CD4-positive, alpha-beta T cell (primary cell): ENCODE data around the gene PRAC1. TPM values are rescaled to one million over a fixed set of nuclear protein-coding genes. Genes with fewer than 3 reads are reported as not detected.

ENCODE experiments used
- ATAC-seq: fragments of 200-7000 bp; cut with Tn5 transposase; one replicate; pipeline ENCODE4 v1.10.0; 2022; ENCODE audit warnings: mild to moderate bottlenecking; ENCODE audit not compliant: poor library complexity
- CTCF ChIA-PET: fragments of 350-600 bp; sonication (Branson Sonifier 250); formaldehyde crosslinking; loops from one replicate; lab custom pipeline; 2021; ENCODE audit warnings: antibody characterized with exemption, inconsistent platforms; lab: Charles Lee
- POLR2A ChIA-PET: fragments of 350-600 bp; sonication (Branson Sonifier 250); formaldehyde crosslinking; loops from one replicate; lab custom pipeline; 2021; ENCODE audit warnings: antibody characterized with exemption, inconsistent platforms; lab: Charles Lee
- DNase-seq, 14 experiments: peaks; one replicate each; pipeline ENCODE4 v3.0.0-alpha.2; 2013 to 2020; ENCODE audit warnings: mixed read lengths in 2 of 14
- H3K27ac ChIP-seq, 2 donors: one replicate each; pipeline versions ENCODE4 v1.5.1 to v1.7.0; 2013; ENCODE audit warnings: low read length in 2 of 2, low read depth in 1 of 2, mild to moderate bottlenecking in 1 of 2
- H3K27me3 ChIP-seq, 2 experiments: 1 replicate in 1 of 2; 2 replicates in 1 of 2; pipeline versions ENCODE4 v1.6.1 to v1.7.0; 2013; ENCODE audit warnings: low read length in 2 of 2, control low read depth in 1 of 2, mild to moderate bottlenecking in 1 of 2, moderate library complexity in 1 of 2; ENCODE audit not compliant: insufficient read depth in 2 of 2, control insufficient read depth in 1 of 2
- H3K36me3 ChIP-seq: one replicate; pipeline ENCODE4 v1.6.1; 2013; ENCODE audit warnings: low read length, control low read depth; ENCODE audit not compliant: insufficient read depth
- H3K4me1 ChIP-seq: one replicate; pipeline ENCODE4 v1.6.1; 2013; ENCODE audit warnings: low read length, control low read depth; ENCODE audit not compliant: insufficient read depth
- H3K4me3 ChIP-seq: one replicate; pipeline ENCODE4 v1.5.1; 2013; ENCODE audit warnings: mild to moderate bottlenecking, low read length, moderate library complexity
- H3K9me3 ChIP-seq, 2 experiments: 1 replicate in 1 of 2; 2 replicates in 1 of 2; pipeline versions ENCODE4 v1.6.1 to v1.7.0; 2013; ENCODE audit warnings: low read length in 2 of 2, mild to moderate bottlenecking in 2 of 2, control low read depth in 1 of 2, moderate library complexity in 1 of 2; ENCODE audit not compliant: control insufficient read depth in 1 of 2, insufficient read depth in 1 of 2
- H3K27ac Mint-ChIP-seq: one replicate; pipeline ENCODE4 v1.8.0; 2020; ENCODE audit warnings: mixed read lengths
- H3K27me3 Mint-ChIP-seq: one replicate; pipeline ENCODE4 v1.8.0; 2021; ENCODE audit warnings: mixed read lengths
- H3K36me3 Mint-ChIP-seq: one replicate; pipeline ENCODE4 v1.8.0; 2021; ENCODE audit warnings: low read depth, mixed read lengths
- H3K4me1 Mint-ChIP-seq: one replicate; pipeline ENCODE4 v1.8.0; 2021; ENCODE audit warnings: low read depth, mixed read lengths
- H3K4me3 Mint-ChIP-seq: one replicate; pipeline ENCODE4 v1.8.0; 2020; ENCODE audit warnings: mild to moderate bottlenecking, mixed read lengths
- H3K9me3 Mint-ChIP-seq: one replicate; pipeline ENCODE4 v1.8.0; 2020; ENCODE audit warnings: mixed read lengths
- CTCF ChIP-seq: fragments of 200-600 bp; IDR thresholded peaks from one replicate; pipeline ENCODE4 v1.8.0; 2022; ENCODE audit warnings: antibody characterized with exemption, mild to moderate bottlenecking
- intact Hi-C, 2 experiments: fragments of 100-400 bp; cut with DNase I in 1 of 2; cut with micrococcal nuclease in 1 of 2; formaldehyde crosslinking; loops; one replicate each; pipeline versions ENCODE4 v1.15.1 to v1.9.0; 2023 to 2025; cut with DNase I, micrococcal nuclease
- total RNA-seq, 174 experiments: library from RNA in 2 of 174; stranded (reverse) in 2 of 174; gene quantifications; one replicate each; pipeline ENCODE4 v1.2.3 and lab custom pipeline; 2021 to 2026

The PRAC1 gene
- total RNA-seq, 2 experiments from 2014 or later = not detected

- no peaks in the 10 kb centered on the region for H3K36me3 ChIP-seq
- H3K9me3 ChIP-seq = peaks cover 8 to 25% of the 10 kb centered on the region in 2 experiments
- H3K4me3 ChIP-seq = no peak overlapping the region
- H3K27ac ChIP-seq = no peak overlapping the region
- Mint-ChIP-seq H3K9me3 (no peaks in the 10 kb centered on the region), H3K4me1 (peaks cover 16% of the 10 kb centered on the region), H3K4me3 (no peak overlapping the region), H3K27me3 (peaks cover 97% of the 10 kb centered on the region), H3K27ac (no peak overlapping the region), H3K36me3 (no peaks in the 10 kb centered on the region)
- H3K27me3 ChIP-seq = peaks cover 88 to 98% of the 10 kb centered on the region in 2 experiments
- POLR2A ChIA-PET = no interaction called here
- H3K4me1 ChIP-seq = peaks cover 23% of the 10 kb centered on the region
- intact Hi-C loops = loop anchor here (2.0 kb wide), 2 partner anchors 21 to 29 kb away; no protein-coding TSS in a partner anchor
- ATAC-seq (no peak), DNase-seq (no peak)
- TF ChIP-seq CTCF = no peak
- CTCF ChIA-PET = interaction anchor here (1.6 kb wide), 1 partner anchor 24 kb away, joined by 4 read pairs; no protein-coding TSS in a partner anchor
These were observed 25.4 kb upstream of the PRAC1 start for GRCh38 chr17:48747445-48748363.

GRCh38 chr17:48746916-48747444 is 24.7 kb upstream of the PRAC1 start:
- Histone ChIP-seq H3K4me1 (peaks cover 20% of the 10 kb centered on the region), H3K9me3 (peaks cover 8 to 18% of the 10 kb centered on the region in 2 experiments), H3K27ac (no peak overlapping the region), H3K27me3 (peaks cover 86 to 98% of the 10 kb centered on the region in 2 experiments), H3K36me3 (no peaks in the 10 kb centered on the region), H3K4me3 (no peak overlapping the region)
- DNase-seq = no peak
- Mint-ChIP-seq H3K36me3 (no peaks in the 10 kb centered on the region), H3K9me3 (no peaks in the 10 kb centered on the region), H3K4me1 (peaks cover 16% of the 10 kb centered on the region), H3K4me3 (no peak overlapping the region), H3K27me3 (peaks cover 97% of the 10 kb centered on the region), H3K27ac (no peak overlapping the region)
- intact Hi-C loops = loop anchor here in 1 of 2 experiments (2.0 kb wide), 1 partner anchor 20 kb away; no protein-coding TSS in a partner anchor
- no peak for TF ChIP-seq CTCF
- ChIA-PET CTCF (interaction anchor here (1.3 to 1.6 kb wide), 2 partner anchors 23 to 69 kb away, joined by 4 to 6 read pairs; no protein-coding TSS in a partner anchor), POLR2A (no interaction called here)
- ATAC-seq = no peak

GRCh38 chr17:48745381-48746275 is 23.3 kb upstream of the PRAC1 start:
- ChIA-PET POLR2A (no interaction called here), CTCF (interaction anchor here (0.6 to 1.3 kb wide), 2 partner anchors 68 to 136 kb away, joined by 3 to 6 read pairs; no protein-coding TSS in a partner anchor)
- Mint-ChIP-seq H3K27ac (no peak overlapping the region), H3K4me3 (no peak overlapping the region), H3K4me1 (peaks cover 7% of the 10 kb centered on the region), H3K27me3 (peaks cover 97% of the 10 kb centered on the region), H3K36me3 (no peaks in the 10 kb centered on the region), H3K9me3 (no peaks in the 10 kb centered on the region)
- H3K4me3 ChIP-seq = no peak overlapping the region
- peaks cover 8 to 16% of the 10 kb centered on the region in 2 experiments for H3K9me3 ChIP-seq
- H3K27me3 ChIP-seq = peaks cover 84 to 98% of the 10 kb centered on the region in 2 experiments
- H3K4me1 ChIP-seq = peaks cover 20% of the 10 kb centered on the region
- H3K27ac ChIP-seq = no peak overlapping the region
- intact Hi-C loops = loop anchor here in 1 of 2 experiments (2.0 kb wide), 1 partner anchor 19 kb away; no protein-coding TSS in a partner anchor
- no peaks in the 10 kb centered on the region for H3K36me3 ChIP-seq
- ATAC-seq = no peak
- no peak for DNase-seq
- TF ChIP-seq CTCF = no peak
